Measurements from ENCODE around the gene TSPEAR. TPM values are rescaled to one million over a fixed set of nuclear protein-coding genes. Genes with fewer than 3 reads are reported as not detected.
A peak's percentile ranks its signal among the peaks of the same experiment; 100 is the strongest.

Gene TSPEAR
- total RNA-seq, 1 experiment from 2014 or later, result 2.1 TPM

- ChIA-PET POLR2A (no interaction called here), CTCF (no interaction called here)
- Mint-ChIP-seq H3K27me3 (ENCODE audit: low read depth) (no peaks in the 10 kb centered on the region), H3K4me3 (no peak overlapping the region), H3K4me1 (peaks cover 16% of the 10 kb centered on the region), H3K9me3 (no peaks in the 10 kb centered on the region), H3K27ac (no peak overlapping the region), H3K36me3 (no peaks in the 10 kb centered on the region)
- DNase-seq (ENCODE audit: low spot score) (peak; percentile 6), ATAC-seq (no peak)
- TF ChIP-seq ZNF423 (CRISPR knock-in tag; IDR thresholded peaks at IDR 0.05) (no peak), PRDM15 (CRISPR knock-in tag; IDR thresholded peaks at IDR 0.05) (no peak), ZNF317 (CRISPR knock-in tag; IDR thresholded peaks at IDR 0.05; ENCODE audit: borderline replicate concordance, low read depth) (no peak), ZNF416 (CRISPR knock-in tag; IDR thresholded peaks at IDR 0.05) (no peak), ZNF396 (CRISPR knock-in tag; IDR thresholded peaks at IDR 0.05; ENCODE audit: borderline replicate concordance) (no peak), MYBL2 (CRISPR knock-in tag; IDR thresholded peaks at IDR 0.05) (no peak), ELF4 (CRISPR knock-in tag; IDR thresholded peaks at IDR 0.05; ENCODE audit: low read depth) (no peak), FOXP4 (CRISPR knock-in tag; IDR thresholded peaks at IDR 0.05) (no peak), AFF4 (CRISPR knock-in tag; IDR thresholded peaks at IDR 0.05; ENCODE audit: borderline replicate concordance) (no peak), CREM (CRISPR knock-in tag; IDR thresholded peaks at IDR 0.05) (no peak), FOXJ3 (CRISPR knock-in tag; IDR thresholded peaks at IDR 0.05; ENCODE audit: borderline replicate concordance) (no peak), ATF2 (CRISPR knock-in tag; IDR thresholded peaks at IDR 0.05; ENCODE audit: borderline replicate concordance, low read depth) (no peak), ZNF263 (CRISPR knock-in tag; IDR thresholded peaks at IDR 0.05; ENCODE audit: low read depth) (no peak), OVOL2 (CRISPR knock-in tag; IDR thresholded peaks at IDR 0.05; ENCODE audit: borderline replicate concordance) (no peak), SMAD4 (CRISPR knock-in tag; IDR thresholded peaks at IDR 0.05) (no peak)
- TF ChIP-seq, protein P1, sequence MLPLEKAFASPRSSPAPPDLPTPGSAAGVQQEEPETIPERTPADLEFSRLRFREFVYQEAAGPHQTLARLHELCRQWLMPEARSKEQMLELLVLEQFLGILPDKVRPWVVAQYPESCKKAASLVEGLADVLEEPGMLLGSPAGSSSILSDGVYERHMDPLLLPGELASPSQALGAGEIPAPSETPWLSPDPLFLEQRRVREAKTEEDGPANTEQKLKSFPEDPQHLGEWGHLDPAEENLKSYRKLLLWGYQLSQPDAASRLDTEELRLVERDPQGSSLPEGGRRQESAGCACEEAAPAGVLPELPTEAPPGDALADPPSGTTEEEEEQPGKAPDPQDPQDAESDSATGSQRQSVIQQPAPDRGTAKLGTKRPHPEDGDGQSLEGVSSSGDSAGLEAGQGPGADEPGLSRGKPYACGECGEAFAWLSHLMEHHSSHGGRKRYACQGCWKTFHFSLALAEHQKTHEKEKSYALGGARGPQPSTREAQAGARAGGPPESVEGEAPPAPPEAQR (CRISPR knock-in tag; IDR thresholded peaks at IDR 0.05), result no peak
- TF ChIP-seq, protein P2, sequence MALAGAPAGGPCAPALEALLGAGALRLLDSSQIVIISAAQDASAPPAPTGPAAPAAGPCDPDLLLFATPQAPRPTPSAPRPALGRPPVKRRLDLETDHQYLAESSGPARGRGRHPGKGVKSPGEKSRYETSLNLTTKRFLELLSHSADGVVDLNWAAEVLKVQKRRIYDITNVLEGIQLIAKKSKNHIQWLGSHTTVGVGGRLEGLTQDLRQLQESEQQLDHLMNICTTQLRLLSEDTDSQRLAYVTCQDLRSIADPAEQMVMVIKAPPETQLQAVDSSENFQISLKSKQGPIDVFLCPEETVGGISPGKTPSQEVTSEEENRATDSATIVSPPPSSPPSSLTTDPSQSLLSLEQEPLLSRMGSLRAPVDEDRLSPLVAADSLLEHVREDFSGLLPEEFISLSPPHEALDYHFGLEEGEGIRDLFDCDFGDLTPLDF (CRISPR knock-in tag; IDR thresholded peaks at IDR 0.05), result no peak
- TF ChIP-seq, protein P3, sequence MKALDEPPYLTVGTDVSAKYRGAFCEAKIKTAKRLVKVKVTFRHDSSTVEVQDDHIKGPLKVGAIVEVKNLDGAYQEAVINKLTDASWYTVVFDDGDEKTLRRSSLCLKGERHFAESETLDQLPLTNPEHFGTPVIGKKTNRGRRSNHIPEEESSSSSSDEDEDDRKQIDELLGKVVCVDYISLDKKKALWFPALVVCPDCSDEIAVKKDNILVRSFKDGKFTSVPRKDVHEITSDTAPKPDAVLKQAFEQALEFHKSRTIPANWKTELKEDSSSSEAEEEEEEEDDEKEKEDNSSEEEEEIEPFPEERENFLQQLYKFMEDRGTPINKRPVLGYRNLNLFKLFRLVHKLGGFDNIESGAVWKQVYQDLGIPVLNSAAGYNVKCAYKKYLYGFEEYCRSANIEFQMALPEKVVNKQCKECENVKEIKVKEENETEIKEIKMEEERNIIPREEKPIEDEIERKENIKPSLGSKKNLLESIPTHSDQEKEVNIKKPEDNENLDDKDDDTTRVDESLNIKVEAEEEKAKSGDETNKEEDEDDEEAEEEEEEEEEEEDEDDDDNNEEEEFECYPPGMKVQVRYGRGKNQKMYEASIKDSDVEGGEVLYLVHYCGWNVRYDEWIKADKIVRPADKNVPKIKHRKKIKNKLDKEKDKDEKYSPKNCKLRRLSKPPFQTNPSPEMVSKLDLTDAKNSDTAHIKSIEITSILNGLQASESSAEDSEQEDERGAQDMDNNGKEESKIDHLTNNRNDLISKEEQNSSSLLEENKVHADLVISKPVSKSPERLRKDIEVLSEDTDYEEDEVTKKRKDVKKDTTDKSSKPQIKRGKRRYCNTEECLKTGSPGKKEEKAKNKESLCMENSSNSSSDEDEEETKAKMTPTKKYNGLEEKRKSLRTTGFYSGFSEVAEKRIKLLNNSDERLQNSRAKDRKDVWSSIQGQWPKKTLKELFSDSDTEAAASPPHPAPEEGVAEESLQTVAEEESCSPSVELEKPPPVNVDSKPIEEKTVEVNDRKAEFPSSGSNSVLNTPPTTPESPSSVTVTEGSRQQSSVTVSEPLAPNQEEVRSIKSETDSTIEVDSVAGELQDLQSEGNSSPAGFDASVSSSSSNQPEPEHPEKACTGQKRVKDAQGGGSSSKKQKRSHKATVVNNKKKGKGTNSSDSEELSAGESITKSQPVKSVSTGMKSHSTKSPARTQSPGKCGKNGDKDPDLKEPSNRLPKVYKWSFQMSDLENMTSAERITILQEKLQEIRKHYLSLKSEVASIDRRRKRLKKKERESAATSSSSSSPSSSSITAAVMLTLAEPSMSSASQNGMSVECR (CRISPR knock-in tag; IDR thresholded peaks at IDR 0.05; ENCODE audit: borderline replicate concordance), result no peak
- TF ChIP-seq, protein P4, sequence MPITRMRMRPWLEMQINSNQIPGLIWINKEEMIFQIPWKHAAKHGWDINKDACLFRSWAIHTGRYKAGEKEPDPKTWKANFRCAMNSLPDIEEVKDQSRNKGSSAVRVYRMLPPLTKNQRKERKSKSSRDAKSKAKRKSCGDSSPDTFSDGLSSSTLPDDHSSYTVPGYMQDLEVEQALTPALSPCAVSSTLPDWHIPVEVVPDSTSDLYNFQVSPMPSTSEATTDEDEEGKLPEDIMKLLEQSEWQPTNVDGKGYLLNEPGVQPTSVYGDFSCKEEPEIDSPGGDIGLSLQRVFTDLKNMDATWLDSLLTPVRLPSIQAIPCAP (CRISPR knock-in tag; IDR thresholded peaks at IDR 0.05), result no peak
These were observed 243.5 kb downstream of the TSPEAR start for GRCh38 chr21:44467859-44468195.
